ENCODE measurements around the gene ZNF236.
"Not testable (repeated sequence)": the region's sequence is repeated elsewhere in the genome, so short reads cannot be mapped to it uniquely, and the experiment has no call there.

The ZNF236 gene

DNA sequence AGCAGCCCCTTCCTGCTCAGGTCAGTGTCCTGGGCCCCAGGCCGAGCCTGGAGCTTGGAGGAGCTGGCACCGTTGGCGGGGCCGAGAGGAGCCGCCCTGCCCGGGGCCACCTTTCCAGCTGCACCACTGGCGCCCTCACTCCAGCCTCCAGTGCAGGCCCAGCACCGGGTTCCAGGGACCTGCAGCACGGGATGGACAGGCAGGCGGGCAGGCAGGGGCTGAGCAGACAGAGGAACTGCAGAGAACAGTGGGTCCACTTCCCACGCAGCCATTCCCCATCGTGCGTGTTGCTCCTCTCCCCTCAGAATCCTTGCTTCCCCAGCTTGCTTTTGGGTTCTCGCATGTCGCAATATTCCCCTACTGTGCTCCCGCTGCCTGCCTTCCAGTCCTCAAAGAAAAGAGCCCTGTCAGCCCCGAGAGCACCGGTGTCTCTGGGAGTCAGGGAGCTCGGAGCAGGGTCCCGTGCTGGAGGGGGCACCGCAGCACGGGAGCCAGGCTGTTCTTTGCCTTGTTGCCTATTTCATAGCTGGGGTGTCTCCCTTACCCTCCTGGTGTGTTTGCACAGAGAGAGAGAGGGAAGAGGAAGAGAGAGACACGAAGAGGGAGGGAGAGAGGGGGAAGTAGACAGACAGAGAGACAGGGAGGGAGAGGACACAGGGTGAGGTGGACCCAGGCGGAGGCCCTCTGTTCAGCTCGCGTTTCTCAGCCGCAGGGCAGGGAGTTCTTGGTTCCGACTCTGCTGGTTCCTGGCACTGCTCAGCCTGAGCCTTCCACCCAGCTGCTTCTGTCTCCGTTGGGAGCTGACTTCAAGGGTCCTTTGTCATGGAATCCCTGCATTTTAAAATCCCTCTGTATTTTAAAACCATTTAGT is 184.2 kb downstream of the ZNF236 start:
- no peak for DNase-seq (ENCODE audit: low spot score)

DNA sequence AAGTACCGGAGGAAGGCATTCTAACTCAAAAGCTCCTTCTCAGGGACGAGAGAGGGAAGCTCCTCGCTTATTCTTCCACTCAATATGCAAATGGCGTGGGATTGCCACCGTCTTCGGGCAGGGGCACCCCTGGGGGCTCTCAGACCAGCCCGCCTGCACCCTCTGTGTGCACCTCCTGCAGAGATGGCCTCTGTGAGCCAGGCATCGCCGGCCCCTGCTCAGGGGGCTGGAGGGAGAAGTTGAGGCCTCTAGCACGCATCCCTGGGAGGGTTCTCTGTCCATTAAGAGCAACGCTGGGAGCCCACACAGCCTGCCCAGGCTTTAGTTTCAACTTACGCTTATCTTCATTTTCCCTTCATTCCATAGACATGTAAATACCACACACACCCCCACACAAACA is 184.9 kb downstream of the ZNF236 start:
- no peak for DNase-seq (ENCODE audit: low spot score)

DNA sequence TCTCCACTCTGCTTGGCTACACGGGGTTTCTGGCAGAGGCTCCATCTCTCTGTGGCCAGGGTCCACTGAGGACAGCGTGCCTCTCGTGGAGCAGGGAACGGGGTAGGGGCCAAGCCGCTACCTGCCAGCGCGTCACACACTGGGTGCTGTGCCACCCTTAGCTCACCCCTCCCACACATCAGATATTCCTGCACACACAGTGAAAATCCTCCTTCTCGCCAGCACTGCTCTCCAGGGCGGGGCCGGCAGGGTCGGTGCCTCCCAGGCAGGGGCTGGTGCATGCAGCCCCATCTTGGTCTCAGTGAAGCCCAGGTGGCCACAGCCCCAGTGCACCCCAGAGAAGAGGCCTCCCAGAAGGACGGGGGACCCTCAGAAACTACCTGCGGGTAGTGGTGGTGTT is 185.6 kb downstream of the ZNF236 start:
- DNase-seq (ENCODE audit: low spot score) = no peak

DNA sequence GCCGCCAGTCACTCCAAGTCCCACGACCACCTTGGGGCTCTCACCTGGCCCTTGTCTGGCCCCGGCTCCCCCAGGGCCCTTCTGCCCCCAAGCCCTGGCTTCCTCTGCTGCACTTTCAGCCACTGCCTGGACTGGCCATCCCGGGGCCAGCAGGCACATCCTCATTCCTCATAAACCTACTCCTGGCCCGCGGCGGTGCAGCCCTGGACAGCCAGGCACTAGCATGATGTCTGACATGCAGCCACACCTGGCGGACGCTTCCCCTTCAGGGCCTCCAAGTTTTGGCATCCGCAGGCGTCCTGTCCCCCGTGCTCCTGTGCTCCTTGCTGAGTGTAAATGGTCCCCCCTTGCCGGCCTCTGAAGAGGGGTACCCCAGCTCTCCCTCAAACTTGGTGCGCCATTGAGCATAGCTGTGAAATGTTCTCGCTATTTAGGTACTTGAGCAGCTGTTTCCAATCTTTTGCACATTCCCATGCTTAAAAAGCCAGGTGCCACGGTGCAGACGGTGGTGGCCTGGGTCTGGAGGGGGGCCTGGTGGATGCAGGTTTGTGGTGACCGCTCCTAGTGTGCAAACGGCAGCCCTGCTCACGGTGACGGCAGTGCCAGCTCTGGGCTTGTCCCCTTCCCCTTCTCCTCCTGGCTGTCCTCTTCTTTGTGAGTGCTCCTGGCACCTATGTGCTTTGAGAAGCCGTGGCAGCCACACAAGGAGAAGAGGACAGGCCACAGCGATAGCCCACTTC is 186.4 kb downstream of the ZNF236 start:
- no peak for DNase-seq (ENCODE audit: low spot score)

DNA sequence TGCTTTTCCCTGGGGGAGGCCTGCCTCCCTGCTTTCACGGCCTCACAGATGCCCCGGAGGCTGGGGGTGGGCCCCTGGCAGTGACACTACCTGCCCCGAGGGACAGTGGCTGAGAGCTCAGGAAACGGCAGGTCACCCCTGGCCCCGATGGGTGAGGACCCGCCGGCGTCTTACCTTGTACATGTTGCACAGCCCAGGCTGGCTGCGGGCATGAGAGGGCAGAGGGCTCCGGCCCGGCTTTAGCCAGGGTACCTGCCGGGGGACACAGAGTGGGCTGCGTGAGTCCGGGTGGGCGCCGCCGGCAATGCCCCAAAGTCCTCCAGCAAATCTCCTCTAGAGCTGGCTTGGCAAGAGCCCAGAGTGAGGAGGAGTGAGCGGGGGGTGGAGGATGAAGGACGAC is 187.3 kb downstream of the ZNF236 start:
- DNase-seq (ENCODE audit: low spot score) = no peak

DNA sequence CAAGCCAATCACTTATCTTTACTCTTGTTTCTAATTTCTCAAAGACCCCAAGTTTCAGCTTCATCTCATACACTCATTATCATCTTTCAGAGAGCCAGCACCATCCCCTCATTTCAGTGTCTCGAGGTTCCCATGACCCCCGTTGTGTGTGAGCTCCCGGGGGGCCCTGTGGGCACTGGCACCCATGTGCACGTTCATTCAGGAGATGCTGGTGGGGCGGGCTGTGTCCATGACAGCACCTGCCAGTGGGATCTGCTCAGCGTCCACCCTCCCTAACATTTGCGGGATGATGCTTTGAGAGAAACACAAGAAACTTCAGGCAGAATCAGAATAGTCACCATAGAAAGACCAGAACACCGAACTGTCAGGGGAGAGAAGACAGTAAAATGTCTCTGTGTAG is 189.8 kb downstream of the ZNF236 start:
- DNase-seq (ENCODE audit: low spot score) = no peak

DNA sequence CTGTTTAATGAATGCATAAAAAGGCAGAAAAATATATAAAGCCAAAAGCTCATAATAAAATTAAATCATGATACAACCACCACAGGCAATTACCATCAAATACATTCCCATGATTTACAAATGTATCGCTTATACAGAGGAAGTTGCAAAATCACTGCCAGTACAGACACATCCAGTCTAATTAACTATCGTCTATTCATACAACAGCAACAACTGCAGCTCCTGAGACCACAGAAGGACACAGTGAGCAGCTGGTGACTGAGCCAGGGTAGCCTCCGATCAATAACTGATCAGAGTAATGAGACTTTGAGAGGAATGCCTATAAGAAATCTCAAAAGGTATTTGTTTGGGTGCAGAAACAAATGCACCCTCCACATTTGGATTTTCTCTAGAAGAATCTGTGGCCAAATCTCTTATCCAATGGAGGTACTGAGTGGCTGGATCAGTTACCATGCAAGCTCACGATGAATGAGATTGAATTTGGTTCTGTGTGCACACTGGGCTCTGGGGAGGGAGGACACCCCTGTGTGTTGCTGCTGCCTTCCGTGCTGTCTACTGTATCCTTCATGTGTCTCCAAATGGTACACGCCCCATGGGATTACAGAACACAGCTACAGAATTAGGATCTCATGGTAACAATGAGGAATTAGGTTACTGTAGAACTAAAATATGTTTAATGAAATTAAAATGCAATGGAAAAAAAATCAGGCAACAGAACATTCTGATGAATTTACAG is 190.6 kb downstream of the ZNF236 start:
- no peak for DNase-seq (ENCODE audit: low spot score)

DNA sequence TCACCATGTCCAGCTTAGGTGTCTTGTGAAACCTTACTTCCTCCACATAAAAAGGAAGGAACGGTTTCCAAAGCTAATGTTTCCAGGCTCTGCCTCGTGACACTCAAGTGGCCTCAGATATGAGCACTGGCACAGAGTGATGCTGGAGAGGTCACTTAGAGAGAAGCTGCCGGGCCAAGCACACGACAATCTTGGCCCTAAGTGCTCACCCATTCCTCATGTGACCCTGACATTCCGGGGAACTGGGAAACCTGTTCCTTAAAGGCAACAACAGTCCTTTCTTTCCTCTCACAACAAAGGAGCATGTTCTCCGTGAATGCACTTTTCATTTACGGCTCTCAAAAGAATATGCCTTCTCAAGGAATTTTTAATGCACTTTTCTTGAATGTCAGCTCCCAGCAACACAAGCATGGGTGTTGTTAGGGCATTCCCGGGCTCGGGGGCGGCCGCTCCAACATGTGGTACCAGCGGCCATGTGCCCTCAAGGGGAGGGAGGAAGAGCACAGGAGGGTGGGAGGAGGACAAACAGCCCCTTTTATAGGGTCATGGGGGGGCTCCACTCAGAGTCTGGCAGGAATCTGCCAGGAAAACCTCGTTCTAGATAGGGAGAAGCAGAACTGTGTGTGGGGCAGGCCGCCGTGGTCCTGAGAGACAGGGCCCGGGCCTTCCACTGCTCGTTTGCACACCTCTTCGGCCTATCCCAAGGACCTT is 191.6 kb downstream of the ZNF236 start:
- no peak for DNase-seq (ENCODE audit: low spot score)

DNA sequence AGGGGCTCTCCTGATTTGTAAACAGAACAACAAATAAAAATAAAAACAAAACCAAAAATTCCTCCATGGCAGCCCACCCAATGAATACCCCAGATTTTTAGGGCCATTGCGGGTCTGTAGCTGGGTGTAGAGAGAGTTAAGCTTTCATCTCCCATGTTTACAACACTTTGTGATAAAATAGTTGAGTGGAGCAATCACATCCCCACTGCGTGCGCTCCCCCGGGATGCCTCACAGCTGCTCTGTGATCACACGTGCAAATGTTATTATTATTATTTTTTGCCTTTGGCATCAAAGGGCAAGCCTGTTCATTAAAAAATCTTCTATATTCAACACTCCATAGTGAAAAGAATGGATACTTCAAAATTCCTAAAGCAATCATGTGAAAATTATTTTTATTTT is 192.2 kb downstream of the ZNF236 start:
- no peak for DNase-seq (ENCODE audit: low spot score)

DNA sequence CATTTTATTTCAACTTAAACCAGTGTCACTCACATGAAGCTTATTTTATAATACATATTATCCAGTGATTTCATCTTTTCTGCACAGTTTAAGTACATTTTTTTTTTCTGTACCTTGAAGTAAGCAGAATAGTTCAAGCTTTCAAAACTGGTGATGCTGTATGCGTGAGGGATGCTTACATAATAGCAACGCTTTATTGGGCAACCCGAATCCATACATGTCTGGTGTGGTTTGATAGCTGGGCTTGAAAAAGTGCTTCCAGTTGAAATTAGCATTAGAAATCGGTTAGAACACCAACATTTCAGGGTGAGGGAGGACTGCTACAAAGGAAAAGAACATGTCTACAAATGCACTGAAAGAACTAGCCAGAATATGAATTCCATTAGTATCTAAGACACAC is 192.8 kb downstream of the ZNF236 start:
- no peak for DNase-seq (ENCODE audit: low spot score)

DNA sequence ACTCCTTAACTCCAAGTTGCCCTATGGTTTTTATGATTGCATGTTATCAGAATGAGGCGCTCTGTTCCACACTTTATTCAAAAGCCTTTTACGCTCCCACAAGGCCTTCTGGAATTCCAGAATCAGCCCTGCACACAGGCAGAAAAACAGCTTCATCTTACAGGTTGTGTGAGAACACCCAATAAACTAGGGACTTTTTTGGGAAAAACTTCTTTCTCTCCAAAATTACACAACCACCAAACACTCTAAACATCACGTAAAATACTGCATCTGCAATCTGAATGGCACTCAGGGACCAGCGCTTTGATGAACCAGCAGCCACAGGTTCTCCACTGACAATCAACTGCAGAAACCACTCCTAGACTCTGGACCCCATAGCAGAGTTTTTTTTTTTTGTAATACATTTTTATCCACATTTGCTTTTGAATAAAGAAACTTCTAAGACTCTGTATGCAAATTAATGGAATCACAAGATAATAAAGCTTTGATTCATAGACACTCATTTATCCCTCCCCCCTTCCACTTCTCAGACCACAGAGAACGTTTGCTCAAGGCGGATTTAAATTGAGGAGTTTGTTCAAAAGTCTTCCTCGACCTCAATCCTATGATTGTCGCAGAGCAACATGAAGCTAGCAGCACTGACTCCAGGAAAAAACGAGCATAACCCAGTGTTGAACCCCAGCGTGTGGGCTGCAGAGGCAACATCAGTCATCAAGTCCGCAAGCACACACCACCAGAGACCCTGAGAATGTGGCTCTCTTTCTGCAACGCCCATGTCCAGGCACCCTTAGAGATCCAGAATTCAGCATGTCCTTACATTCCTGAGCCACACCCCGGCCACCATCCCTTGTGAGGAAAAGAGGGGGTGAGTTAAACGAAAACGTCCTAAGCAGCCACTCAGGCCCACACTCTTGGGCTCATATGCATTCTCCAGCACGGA is 193.7 kb downstream of the ZNF236 start:
- no peak for DNase-seq (ENCODE audit: low spot score)

DNA sequence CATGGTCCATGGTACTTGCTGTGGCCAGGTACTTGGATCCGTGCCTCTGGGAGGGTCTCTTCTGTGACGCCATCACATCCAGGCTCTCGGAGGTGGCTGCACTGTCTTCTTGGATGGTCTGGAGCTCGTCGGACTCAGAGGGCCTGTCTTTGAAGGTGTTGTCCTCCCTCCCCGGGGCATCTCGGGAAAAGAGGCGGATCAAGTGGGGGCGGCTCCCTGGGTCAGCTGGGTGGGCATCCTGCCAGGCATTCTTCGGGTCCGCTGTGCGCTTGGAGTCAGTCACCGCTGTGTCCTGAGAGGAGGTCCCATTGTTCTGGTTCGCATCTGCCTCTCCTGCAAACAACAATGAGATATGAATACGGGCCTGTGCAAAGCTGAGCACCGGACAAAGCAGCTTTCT is 194.6 kb downstream of the ZNF236 start:
- no peak for DNase-seq (ENCODE audit: low spot score)

DNA sequence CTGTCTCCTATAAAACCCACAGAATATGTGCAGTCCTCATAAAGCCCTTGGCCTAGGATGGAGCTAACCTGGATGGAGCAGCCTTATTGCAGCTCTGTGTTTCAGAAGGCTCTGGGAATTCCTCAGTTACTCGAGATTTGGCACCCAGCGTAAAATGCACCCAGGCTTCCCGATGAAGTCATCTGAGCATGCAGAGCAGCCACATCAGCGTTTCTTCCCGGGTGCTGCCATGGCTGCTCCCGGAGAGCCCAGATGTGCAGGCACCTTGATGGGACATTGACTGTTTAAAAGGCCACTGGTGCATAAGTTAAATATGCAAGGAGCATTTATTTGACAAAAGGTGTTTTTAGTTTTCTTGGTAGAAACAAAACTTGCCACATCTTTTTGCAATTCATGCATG is 195.0 kb downstream of the ZNF236 start:
- no peak for DNase-seq (ENCODE audit: low spot score)

DNA sequence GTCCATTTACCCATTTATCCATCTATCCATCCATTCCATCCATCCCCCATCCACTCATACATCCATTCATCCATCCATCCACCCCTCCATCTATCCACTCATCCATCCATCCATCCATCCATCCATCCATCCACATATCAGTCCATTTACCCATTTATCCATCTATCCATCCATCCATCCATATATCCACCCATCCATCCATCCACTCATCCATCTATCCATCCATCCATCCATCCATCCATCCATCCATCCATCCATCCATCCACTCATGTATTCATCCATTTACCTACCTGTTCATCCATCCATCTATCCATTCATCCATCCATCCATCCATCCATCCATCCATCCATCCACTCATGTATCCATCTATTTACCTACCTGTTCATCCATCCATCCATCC is 196.3 kb downstream of the ZNF236 start:
- not testable (repeated sequence) for DNase-seq (ENCODE audit: low spot score)

DNA sequence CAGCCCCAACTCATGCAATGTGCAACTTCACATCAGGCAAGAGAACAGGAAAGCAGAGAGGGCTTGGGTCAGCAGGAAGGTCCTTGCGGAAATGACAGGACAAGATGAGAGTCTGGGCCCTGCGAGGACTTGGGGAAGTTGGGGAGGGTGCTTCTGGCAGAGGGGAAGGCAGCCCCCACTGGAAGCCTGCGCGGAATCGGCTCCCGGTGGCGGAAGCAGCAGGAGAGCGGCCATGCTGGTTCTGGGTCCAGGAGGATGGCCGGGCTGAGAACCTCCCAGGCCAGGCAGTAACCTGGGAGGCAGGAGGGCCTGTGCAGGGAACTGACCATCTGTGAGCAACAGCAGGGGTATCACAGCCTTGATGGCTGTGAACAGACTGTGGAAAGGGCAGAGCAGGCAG is 197.3 kb downstream of the ZNF236 start:
- DNase-seq (ENCODE audit: low spot score) = no peak
